Testis (tissue), 2 donors: ENCODE data around the gene CACTIN.

Experiments used
- CTCF ChIP-seq, 3 experiments: fragments of 450-650 bp in 2 of 3; fragments of 200-600 bp in 1 of 3; sonication (generic) in 1 of 3; IDR thresholded peaks; one replicate each; pipeline ENCODE4 v1.5.1; 2016 to 2019; ENCODE audit warnings: antibody characterized with exemption in 3 of 3, mild to moderate bottlenecking in 2 of 3, moderate library complexity in 1 of 3
- POLR2A ChIP-seq: fragments of 450-650 bp; IDR thresholded peaks from one replicate; pipeline ENCODE4 v1.6.1; 2017; ENCODE audit warnings: antibody characterized with exemption, mild to moderate bottlenecking, moderate library complexity

GRCh38 chr19:3620817-3621547 is 5.6 kb downstream of the CACTIN start:
- no peak for TF ChIP-seq CTCF (IDR thresholded peaks at IDR 0.05)
- TF ChIP-seq POLR2A = no peak
